Glomerular visceral epithelial cell (primary cell): ENCODE results near the gene BEST1.
A peak's percentile ranks its signal among the peaks of the same experiment; 100 is the strongest.

Experiments
- DNase-seq: peaks from one replicate; pipeline ENCODE4 v3.0.0-alpha.2; 2016; ENCODE audit errors: extremely low spot score

Gene BEST1

DNA sequence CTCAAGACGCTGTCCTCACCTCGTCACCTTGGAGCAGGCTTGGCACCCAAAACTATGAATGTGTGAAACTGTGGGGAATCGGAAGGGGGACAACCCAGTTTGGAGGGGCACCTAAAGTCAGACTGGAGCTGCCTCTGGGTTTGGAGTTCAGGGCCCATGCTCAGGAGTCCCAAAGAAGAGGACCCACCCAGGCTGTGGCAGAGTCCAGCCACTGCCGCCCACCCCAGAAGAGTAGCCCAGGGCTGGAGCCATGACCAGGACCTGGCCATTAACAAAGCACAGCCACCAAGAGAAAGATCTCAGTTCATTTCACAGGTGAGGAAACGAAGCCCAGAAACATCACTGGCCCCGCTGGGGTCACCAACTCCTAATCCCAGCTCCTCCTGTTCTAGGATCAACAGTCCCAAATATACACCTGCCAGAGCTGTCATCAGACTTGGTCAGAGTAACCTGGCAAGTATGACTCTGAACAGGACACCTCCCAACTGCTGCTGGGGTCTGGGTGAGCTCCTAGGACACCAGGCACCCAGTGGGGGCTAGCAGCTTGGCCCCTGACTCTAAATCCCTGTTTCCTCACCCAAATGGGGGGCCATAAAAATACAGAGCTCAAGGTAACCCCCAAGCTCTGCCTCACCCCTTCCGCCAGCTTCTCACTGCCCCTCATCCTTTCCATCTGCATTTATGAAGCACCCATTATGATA lies 35.5 kb upstream of the BEST1 start:
- DNase-seq = no peak

DNA sequence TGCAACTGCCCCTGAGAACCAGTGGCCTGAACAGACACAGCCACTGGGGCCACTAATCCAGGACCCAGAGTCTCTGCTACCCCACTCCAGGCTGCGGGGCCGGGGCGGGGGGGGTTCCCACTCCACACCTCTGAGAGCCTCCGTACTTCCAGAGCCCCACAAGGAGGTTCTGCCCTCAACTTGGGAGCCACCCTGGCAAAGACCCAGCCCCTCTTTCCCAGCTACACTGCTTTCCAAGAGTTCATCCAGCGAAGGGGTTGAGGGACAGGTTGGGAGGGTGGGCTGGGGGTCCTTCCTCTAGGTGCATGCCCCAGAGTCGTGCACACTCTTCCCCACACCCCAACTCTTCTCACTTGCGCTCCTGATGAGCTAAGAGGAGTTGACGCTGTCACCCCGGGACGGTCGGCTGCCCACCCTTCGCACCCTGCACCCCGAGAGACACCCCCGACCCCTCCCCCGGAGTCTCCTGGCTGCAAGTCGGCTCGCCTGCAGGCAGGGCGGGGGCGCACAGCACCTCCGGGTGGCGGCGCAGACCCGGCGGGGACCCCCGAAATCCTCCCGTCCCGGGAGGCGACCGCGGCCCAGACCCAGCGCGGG lies 33.3 kb upstream of the BEST1 start:
- no peak for DNase-seq

- no peak for DNase-seq
These were observed 32.6 kb upstream of the BEST1 start, which contains the start of gene RAB3IL1 for GRCh38 chr11:61917334-61918109. TSS of gene RAB3IL1 (minus strand) at chr11:61917566. CDS start at chr11:61917367, 199 bp downstream.

GRCh38 chr11:61918251-61918937 lies 31.8 kb upstream of the BEST1 start:
- DNase-seq = no peak

GRCh38 chr11:61918938-61919704 lies 31.0 kb upstream of the BEST1 start:
- DNase-seq = peak; percentile 22

DNA sequence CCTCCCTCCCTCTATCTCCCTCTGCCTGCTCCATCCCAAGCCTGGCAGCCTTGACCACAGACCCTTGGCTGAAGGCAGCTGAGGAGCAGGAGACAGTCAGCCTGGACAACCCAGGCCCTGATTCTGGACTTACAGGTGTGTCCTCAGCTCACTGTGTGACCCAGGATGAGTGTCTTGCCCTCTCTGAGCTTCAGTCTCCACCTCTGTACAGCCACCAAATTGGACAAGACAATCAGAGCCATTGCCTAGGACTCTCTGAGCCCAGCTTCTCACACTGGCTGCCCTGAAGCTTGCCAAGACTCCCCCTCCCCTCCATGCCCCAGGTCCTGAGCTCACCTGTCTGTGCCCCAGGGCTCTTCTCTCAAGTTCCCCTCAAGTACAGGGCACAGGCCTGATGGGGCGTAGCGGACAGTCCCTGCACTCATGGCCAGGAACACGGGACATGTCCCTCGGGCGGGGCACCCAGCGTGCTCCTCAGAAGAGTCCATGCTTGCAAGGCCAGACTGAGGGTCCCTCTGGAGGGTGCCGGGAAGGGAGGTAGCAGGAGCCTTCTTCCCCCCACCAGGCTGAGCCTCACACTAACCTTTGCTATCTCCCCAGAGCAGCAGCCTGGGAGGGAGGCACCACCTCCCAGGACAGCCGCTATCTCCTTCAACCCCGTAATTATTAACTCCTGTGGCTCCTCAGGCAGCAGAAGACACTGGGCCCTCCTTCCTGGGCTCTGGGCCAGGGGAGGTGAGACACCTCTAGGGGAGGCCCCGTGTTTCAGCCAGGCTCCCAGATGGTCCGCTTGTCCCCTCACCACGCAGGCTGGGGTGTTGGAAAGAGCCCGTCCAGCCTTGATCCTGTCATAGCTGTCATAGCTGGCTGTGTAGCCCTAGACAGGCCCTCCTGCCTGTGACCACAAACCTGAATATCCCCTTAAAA lies 30.2 kb upstream of the BEST1 start:
- DNase-seq = peak; percentile 78

DNA sequence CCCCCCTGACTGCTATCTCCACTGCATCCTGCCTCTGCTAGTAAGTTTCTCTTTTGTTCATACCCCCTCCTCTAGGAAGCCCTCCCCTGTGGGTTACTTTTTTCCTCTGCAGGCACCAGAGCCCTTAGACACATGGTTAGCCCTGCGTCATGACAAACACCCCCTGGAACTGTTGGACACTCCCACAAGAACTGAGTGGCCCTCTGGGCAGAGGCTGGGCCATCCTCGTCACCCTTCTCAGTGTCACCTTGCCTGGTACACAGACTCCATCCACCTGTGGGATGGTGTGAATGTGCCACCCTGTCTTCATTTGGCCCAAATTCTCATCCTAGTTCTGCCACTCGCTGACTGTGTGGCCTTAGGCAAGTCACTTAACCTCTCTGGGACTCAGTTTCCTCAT lies 28.7 kb upstream of the BEST1 start:
- DNase-seq = no peak

DNA sequence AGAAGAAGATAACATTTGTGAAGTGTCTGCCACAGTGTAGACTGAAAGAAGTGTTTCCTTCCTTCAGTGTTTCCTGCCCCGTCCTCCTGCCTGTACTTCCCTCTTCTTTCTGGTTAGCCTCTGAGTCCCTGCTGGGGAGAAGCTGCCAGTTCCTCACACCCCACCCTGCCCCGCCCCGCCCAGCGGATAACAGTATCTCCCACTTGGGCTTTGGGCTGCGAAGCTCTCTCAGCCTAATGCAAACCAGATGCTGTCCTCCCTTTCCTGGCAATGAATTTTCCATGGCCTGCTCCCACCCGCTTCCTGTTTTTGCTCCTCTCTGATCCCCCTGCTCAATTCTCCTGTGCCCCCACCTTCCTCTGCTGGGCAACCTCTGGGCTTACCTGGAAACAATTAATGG lies 27.6 kb upstream of the BEST1 start:
- DNase-seq = no peak

- no peak for DNase-seq
These were observed 26.7 kb upstream of the BEST1 start for GRCh38 chr11:61923166-61924063.

- no peak for DNase-seq
These were observed 26.1 kb upstream of the BEST1 start for GRCh38 chr11:61924064-61924455.

DNA sequence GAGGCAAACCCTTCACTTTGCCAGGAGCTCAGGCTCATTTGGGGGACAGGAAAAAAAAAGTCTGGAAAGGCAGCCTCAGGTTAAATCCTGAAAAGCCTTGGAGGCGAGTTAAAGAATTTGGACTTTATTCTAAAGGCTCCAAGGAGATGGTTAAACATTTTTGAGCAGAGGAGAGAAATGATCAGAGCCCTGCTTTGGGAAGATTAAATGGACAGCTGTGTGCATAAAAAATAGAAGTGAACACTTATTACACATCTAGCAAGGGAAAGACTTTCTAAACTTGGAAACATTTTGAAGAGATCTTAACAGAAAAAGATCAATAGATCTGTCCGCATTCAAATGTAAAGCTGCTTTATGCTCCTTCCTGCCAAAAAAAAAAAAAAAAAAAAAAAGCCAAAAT lies 24.4 kb upstream of the BEST1 start:
- DNase-seq = no peak

DNA sequence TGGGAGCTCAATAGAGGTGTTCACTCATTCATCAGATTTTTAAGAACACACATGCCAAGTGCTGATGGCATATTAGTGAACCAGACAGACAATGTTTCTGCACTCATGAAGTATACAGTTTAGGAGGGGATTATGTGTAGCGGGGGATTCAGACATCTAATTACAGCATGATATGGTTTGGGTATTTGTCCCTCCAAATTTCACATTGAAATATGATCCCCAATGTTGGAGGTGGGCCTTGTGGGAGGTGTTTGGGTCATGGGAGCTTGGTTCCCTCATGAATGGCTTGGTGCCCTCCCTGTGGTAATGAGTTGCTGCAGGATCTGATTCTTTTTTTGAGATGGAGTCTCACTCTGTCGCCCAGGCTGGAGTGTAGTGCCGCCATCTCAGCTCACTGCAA lies 23.9 kb upstream of the BEST1 start:
- DNase-seq = no peak

- no peak for DNase-seq
These were observed 22.6 kb upstream of the BEST1 start for GRCh38 chr11:61927501-61927900.

DNA sequence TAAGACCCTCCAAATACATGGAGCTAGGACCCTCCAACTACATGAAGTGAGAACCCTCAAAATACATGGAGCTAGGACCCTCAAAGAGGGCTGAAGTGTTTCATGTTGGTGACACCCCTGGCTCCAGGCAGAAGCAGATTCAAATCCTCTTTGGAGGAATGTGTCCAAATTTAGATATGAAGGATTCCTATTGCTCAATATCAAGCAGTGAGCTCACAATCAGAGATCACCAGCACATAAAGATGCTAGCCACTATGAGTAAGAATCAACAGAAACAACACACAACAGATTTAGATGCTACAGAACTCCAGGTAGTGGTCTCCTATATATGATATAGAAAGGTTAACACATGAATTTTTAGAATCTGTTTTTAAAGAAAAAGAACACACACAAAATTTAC lies 21.5 kb upstream of the BEST1 start:
- no peak for DNase-seq

GRCh38 chr11:61930933-61931332 lies 19.2 kb upstream of the BEST1 start:
- no peak for DNase-seq

GRCh38 chr11:61935861-61936260 lies 14.3 kb upstream of the BEST1 start:
- no peak for DNase-seq

DNA sequence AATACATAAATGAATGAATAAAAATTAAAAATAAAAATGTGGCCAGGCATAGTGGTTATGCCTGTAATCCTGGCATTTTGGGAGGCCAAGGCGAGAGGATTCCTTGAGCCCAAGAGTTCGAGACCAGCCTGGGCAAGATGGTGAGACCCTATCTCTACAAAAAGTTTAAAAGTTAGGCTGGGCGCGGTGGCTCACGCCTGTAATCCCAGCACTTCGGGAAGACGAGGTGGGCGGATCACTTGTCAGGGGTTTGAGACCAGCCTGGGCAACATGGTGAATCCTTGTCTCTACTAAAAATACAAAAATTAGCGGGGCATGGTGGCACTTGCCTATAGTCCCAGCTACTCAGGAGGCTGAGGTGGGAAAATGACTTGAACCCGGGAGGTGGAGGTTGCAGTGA lies 9.7 kb upstream of the BEST1 start:
- DNase-seq = no peak

DNA sequence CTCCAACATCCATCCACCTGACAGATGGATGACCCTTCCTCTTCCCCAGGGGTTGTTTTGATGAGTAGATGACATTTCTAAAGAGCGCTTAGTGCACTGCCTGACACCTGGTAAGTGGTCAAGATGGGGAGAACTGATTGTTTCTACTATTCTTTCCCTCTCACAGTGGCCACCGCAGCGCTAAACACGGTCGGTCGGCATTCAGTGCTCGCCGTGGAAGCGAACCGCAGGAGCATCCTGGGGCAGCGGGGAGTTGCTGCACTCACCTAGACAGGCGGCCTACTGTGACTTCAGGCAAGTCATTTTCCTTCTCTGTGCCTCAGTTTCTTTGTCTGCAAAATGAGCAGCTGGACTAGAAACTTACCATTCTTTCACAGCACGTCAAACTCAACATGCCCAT lies 5.0 kb upstream of the BEST1 start:
- no peak for DNase-seq

DNA sequence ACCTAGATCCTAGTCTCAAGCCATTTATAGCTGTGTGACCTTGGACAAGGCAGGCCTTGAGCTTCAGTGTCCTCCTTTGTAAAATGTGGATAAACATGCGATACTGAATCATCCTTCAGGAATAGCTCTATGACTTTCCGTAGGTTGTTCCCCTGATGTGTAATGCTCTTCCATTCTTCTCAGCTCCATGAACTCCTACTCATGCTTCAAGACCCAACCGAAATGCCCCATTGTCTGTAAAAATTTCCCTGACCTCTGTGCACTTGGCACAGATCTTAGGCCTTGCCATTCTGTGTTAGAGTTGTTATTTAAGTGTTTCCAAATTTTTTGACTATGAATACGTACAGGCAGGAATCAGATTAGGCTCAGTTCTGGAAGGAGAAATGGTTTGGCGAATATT lies 3.3 kb upstream of the BEST1 start:
- DNase-seq = no peak
